ENCODE measurements around the gene KCNK5. TPM values are rescaled to one million over a fixed set of nuclear protein-coding genes. Genes with fewer than 3 reads are reported as not detected.

The KCNK5 gene
- total and polyA plus RNA-seq, 2 experiments from 2014 or later: 6.6 to 11.4 TPM

GRCh38 chr6:39156801-39157200 lies 72.5 kb downstream of the KCNK5 start:
- no peaks in the 10 kb centered on the region for H3K36me3 ChIP-seq (replicated peaks; ENCODE audit: insufficient read depth, low read depth)
- H3K79me2 ChIP-seq: no peaks in the 10 kb centered on the region
- no peak overlapping the region for H3K4me2 ChIP-seq
- 89% methylated on average over 3 of the region's 3 CpGs for WGBS (ENCODE audit: low lambda C conversion rate, missing lambda C conversion rate)
- no peaks in the 10 kb centered on the region for H3K9me3 ChIP-seq (ENCODE audit: low read depth)
- H2AFZ ChIP-seq: no peak overlapping the region
- peaks cover 5% of the 10 kb centered on the region for H3K27me3 ChIP-seq
- TF ChIP-seq EZH2phosphoT487 (IDR thresholded peaks at IDR 0.05; ENCODE audit: low read depth, severe bottlenecking, unreplicated experiment) (no peak), CTCF (IDR thresholded peaks at IDR 0.05; ENCODE audit: poor library complexity) (no peak), EZH2 (IDR thresholded peaks at IDR 0.05; ENCODE audit: borderline replicate concordance) (no peak)
- H3K4me3 ChIP-seq: no peak overlapping the region
- H3K9me2 ChIP-seq (replicated peaks; ENCODE audit: insufficient read depth): no peaks in the 10 kb centered on the region
- no peaks in the 10 kb centered on the region for H3K4me1 ChIP-seq (ENCODE audit: insufficient read depth)
- no peak overlapping the region for H3K27ac ChIP-seq
- no peaks in the 10 kb centered on the region for H4K20me1 ChIP-seq (ENCODE audit: insufficient read depth, poor library complexity, severe bottlenecking)
- DNase-seq (ENCODE audit: low spot score): no peak

GRCh38 chr6:39154705-39155104 lies 74.6 kb downstream of the KCNK5 start:
- no peak overlapping the region for H3K4me3 ChIP-seq
- H2AFZ ChIP-seq: no peak overlapping the region
- H3K27me3 ChIP-seq: peaks cover 24% of the 10 kb centered on the region
- no peaks in the 10 kb centered on the region for H3K9me3 ChIP-seq (ENCODE audit: low read depth)
- TF ChIP-seq CTCF (IDR thresholded peaks at IDR 0.05; ENCODE audit: poor library complexity) (no peak), EZH2phosphoT487 (IDR thresholded peaks at IDR 0.05; ENCODE audit: low read depth, severe bottlenecking, unreplicated experiment) (no peak), EZH2 (IDR thresholded peaks at IDR 0.05; ENCODE audit: borderline replicate concordance) (no peak)
- H3K36me3 ChIP-seq (replicated peaks; ENCODE audit: insufficient read depth, low read depth): no peaks in the 10 kb centered on the region
- 84% methylated on average over 4 of the region's 4 CpGs for WGBS (ENCODE audit: low lambda C conversion rate, missing lambda C conversion rate)
- no peaks in the 10 kb centered on the region for H3K4me1 ChIP-seq (ENCODE audit: insufficient read depth)
- no peaks in the 10 kb centered on the region for H3K9me2 ChIP-seq (replicated peaks; ENCODE audit: insufficient read depth)
- no peaks in the 10 kb centered on the region for H3K79me2 ChIP-seq
- DNase-seq (ENCODE audit: low spot score): no peak
- no peaks in the 10 kb centered on the region for H4K20me1 ChIP-seq (ENCODE audit: insufficient read depth, poor library complexity, severe bottlenecking)
- H3K4me2 ChIP-seq: no peak overlapping the region
- no peak overlapping the region for H3K27ac ChIP-seq

- Histone ChIP-seq H3K9me3 (ENCODE audit: low read depth) (no peaks in the 10 kb centered on the region), H3K36me3 (replicated peaks; ENCODE audit: insufficient read depth, low read depth) (no peaks in the 10 kb centered on the region), H3K27ac (no peak overlapping the region), H3K4me1 (ENCODE audit: insufficient read depth) (no peaks in the 10 kb centered on the region), H2AFZ (no peak overlapping the region), H4K20me1 (ENCODE audit: insufficient read depth, poor library complexity, severe bottlenecking) (no peaks in the 10 kb centered on the region), H3K79me2 (no peaks in the 10 kb centered on the region), H3K9me2 (replicated peaks; ENCODE audit: insufficient read depth) (no peaks in the 10 kb centered on the region), H3K27me3 (peaks cover 32% of the 10 kb centered on the region), H3K4me2 (no peak overlapping the region), H3K4me3 (no peak overlapping the region)
- TF ChIP-seq EZH2phosphoT487 (IDR thresholded peaks at IDR 0.05; ENCODE audit: low read depth, severe bottlenecking, unreplicated experiment) (no peak), CTCF (IDR thresholded peaks at IDR 0.05; ENCODE audit: poor library complexity) (no peak), EZH2 (IDR thresholded peaks at IDR 0.05; ENCODE audit: borderline replicate concordance) (no peak)
- 90% methylated on average over 6 of the region's 6 CpGs for WGBS (ENCODE audit: low lambda C conversion rate, missing lambda C conversion rate)
- DNase-seq (ENCODE audit: low spot score): no peak
Observed at GRCh38 chr6:39153766-39154397, 75.4 kb downstream of the KCNK5 start.
